K562 (cell line): ENCODE measurements around the gene ANO2. TPM values are rescaled to one million over a fixed set of nuclear protein-coding genes. Genes with fewer than 3 reads are reported as not detected.

Experiments used
- CBX5 ChIP-seq: IDR thresholded peaks from 2 replicates; pipeline ENCODE4 v1.6.1; 2014; ENCODE audit warnings: low read depth, borderline replicate concordance
- DNMT1 ChIP-seq: fragments of 450-650 bp; IDR thresholded peaks from 2 replicates; pipeline ENCODE4 v1.6.1; 2016; ENCODE audit warnings: antibody characterized with exemption, mild to moderate bottlenecking
- FOXJ3 ChIP-seq: sonication (generic); formaldehyde crosslinking; IDR thresholded peaks from 2 replicates; pipeline ENCODE4 v1.4.0; 2020; ENCODE audit warnings: mild to moderate bottlenecking, missing genetic modification reagents
- MECOM ChIP-seq: fragments of 250-450 bp; sonication (Bioruptor Pico); IDR thresholded peaks from 2 replicates; pipeline ENCODE4 v1.8.0; 2022; ENCODE audit warnings: inconsistent platforms
- MTA2 ChIP-seq: fragments of 450-650 bp; IDR thresholded peaks from 2 replicates; pipeline ENCODE4 v1.6.1; 2016; ENCODE audit warnings: low read depth
- NR3C1 ChIP-seq: sonication (generic); formaldehyde crosslinking; IDR thresholded peaks from 2 replicates; pipeline ENCODE4 v1.8.1; 2022; ENCODE audit warnings: missing genetic modification reagents
- RBM15 ChIP-seq: fragments of 200-400 bp; formaldehyde crosslinking; IDR thresholded peaks from 2 replicates; pipeline ENCODE4 v1.6.1; 2018; ENCODE audit warnings: mild to moderate bottlenecking, low read length, moderate library complexity; ENCODE audit not compliant: insufficient read depth
- TFAM ChIP-seq: fragments of 250-450 bp; sonication (Bioruptor Pico); conservative IDR thresholded peaks from 2 replicates; pipeline ENCODE4 v1.5.0; 2021; ENCODE audit warnings: mild to moderate bottlenecking, moderate library complexity
- ZFP36 ChIP-seq: fragments of 150-350 bp; IDR thresholded peaks from 2 replicates; pipeline ENCODE4 v1.6.1; 2018; ENCODE audit warnings: low read length, low read depth; ENCODE audit not compliant: partially characterized antibody
- ZNF583 ChIP-seq: fragments of 250-450 bp; sonication (Bioruptor Pico); IDR thresholded peaks from 2 replicates; pipeline ENCODE4 v1.4.0; 2020
- polyA plus RNA-seq, 8 experiments: library from polyadenylated mRNA; depleted of rRNA in 4 of 8; stranded (reverse) in 5 of 8; unstranded in 3 of 8; fragments of >200 nt; fragmentation: Nextera tagmentation in 2 of 8; fragmentation: Illumina TruSeq in 1 of 8; extraction: Ambion mirVana in 2 of 8; extraction: Trizol in 1 of 8; gene quantifications; 2 replicates each; pipeline versions ENCODE4 v1.2.1 to v1.2.3, GENCODE V29; 2011 to 2014; ENCODE audit warnings: inconsistent platforms in 1 of 8, missing spikeins in 1 of 8
- total RNA-seq, 7 experiments: library from RNA; depleted of rRNA in 6 of 7; stranded (reverse); fragments of >200 nt in 6 of 7; fragmentation: Illumina TruSeq in 2 of 7; extraction: Trizol in 2 of 7; gene quantifications; 2 replicates each; pipeline versions ENCODE4 v1.2.1 to v1.2.3, GENCODE V29; 2011 to 2021; ENCODE audit warnings: low replicate concordance in 1 of 7
- TF ChIP-seq, protein P1 (sequence below), 2 experiments: fragments of 450-650 bp in 1 of 2; sonication (generic) in 1 of 2; formaldehyde crosslinking in 1 of 2; IDR thresholded peaks; 2 replicates each; pipeline versions ENCODE4 v1.7.1 to v1.9.0; 2016 to 2022; ENCODE audit warnings: inconsistent platforms in 1 of 2, mild to moderate bottlenecking in 1 of 2, missing genetic modification reagents in 1 of 2
- TF ChIP-seq, protein P2 (sequence below): fragments of 450-650 bp; IDR thresholded peaks from 2 replicates; pipeline ENCODE4 v1.7.1; 2018; ENCODE audit warnings: mild to moderate bottlenecking, low read depth; ENCODE audit not compliant: partially characterized antibody
- TF ChIP-seq, protein P3 (sequence below), 2 experiments: IDR thresholded peaks; 2 replicates each; pipeline ENCODE4 v1.6.1; 2012; ENCODE audit warnings: improper control_type of control experiment in 2 of 2, low read depth in 2 of 2, low read length in 2 of 2, borderline replicate concordance in 1 of 2

The ANO2 gene
- total and polyA plus RNA-seq, 9 of the 15 experiments (the other 6 are each of a cell fraction or from before 2014, with no cell fraction given), result 0.64 TPM; not detected in 8

DNA sequence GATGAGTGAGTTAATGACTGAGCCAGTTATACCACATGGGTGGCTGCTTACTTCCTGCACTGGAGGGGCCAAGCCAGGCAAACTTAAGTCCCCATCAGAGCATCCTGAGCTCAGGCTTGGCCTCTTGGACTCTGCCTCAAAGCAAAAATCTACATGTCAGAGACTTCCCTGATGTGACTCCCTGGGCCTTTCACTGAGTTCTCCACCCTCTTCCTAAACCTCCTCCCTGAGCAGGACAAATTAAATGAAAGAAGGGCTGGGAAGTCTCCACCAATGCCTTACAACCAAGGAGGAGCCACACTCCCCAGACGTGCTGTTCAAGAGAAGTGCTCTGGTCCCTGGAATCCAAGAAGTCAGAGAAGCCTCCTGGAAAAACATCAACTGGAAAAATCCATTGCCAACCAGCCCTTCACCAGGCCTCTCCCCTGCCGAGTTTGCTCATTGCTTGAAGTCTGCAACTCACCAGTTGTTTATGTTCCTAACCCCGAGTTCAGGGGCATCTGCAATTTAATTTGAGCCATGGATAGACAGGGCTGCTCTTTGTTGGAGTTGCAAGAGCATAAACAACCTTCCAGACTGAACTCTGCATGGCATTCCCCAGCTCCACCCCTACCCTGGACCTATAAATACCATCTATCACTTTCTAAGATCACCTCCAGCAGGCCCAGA lies 160.5 kb downstream of the ANO2 start (continued):
- TF ChIP-seq, protein P1, sequence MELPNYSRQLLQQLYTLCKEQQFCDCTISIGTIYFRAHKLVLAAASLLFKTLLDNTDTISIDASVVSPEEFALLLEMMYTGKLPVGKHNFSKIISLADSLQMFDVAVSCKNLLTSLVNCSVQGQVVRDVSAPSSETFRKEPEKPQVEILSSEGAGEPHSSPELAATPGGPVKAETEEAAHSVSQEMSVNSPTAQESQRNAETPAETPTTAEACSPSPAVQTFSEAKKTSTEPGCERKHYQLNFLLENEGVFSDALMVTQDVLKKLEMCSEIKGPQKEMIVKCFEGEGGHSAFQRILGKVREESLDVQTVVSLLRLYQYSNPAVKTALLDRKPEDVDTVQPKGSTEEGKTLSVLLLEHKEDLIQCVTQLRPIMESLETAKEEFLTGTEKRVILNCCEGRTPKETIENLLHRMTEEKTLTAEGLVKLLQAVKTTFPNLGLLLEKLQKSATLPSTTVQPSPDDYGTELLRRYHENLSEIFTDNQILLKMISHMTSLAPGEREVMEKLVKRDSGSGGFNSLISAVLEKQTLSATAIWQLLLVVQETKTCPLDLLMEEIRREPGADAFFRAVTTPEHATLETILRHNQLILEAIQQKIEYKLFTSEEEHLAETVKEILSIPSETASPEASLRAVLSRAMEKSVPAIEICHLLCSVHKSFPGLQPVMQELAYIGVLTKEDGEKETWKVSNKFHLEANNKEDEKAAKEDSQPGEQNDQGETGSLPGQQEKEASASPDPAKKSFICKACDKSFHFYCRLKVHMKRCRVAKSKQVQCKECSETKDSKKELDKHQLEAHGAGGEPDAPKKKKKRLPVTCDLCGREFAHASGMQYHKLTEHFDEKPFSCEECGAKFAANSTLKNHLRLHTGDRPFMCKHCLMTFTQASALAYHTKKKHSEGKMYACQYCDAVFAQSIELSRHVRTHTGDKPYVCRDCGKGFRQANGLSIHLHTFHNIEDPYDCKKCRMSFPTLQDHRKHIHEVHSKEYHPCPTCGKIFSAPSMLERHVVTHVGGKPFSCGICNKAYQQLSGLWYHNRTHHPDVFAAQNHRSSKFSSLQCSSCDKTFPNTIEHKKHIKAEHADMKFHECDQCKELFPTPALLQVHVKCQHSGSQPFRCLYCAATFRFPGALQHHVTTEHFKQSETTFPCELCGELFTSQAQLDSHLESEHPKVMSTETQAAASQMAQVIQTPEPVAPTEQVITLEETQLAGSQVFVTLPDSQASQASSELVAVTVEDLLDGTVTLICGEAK (IDR thresholded peaks at IDR 0.05), result no peak
- TF ChIP-seq, protein P1 (CRISPR knock-in tag; IDR thresholded peaks at IDR 0.05), result no peak
- no peak for TF ChIP-seq RBM15
- TF ChIP-seq TFAM (CRISPR knock-in tag), result no peak
- TF ChIP-seq, protein P2, sequence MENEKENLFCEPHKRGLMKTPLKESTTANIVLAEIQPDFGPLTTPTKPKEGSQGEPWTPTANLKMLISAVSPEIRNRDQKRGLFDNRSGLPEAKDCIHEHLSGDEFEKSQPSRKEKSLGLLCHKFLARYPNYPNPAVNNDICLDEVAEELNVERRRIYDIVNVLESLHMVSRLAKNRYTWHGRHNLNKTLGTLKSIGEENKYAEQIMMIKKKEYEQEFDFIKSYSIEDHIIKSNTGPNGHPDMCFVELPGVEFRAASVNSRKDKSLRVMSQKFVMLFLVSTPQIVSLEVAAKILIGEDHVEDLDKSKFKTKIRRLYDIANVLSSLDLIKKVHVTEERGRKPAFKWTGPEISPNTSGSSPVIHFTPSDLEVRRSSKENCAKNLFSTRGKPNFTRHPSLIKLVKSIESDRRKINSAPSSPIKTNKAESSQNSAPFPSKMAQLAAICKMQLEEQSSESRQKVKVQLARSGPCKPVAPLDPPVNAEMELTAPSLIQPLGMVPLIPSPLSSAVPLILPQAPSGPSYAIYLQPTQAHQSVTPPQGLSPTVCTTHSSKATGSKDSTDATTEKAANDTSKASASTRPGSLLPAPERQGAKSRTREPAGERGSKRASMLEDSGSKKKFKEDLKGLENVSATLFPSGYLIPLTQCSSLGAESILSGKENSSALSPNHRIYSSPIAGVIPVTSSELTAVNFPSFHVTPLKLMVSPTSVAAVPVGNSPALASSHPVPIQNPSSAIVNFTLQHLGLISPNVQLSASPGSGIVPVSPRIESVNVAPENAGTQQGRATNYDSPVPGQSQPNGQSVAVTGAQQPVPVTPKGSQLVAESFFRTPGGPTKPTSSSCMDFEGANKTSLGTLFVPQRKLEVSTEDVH, result no peak
- no peak for TF ChIP-seq DNMT1
- no peak for TF ChIP-seq NR3C1 (CRISPR knock-in tag)
- no peak for TF ChIP-seq ZFP36
- no peak for TF ChIP-seq MECOM
- no peak for TF ChIP-seq MTA2
- TF ChIP-seq FOXJ3, result no peak
- TF ChIP-seq CBX5, result no peak
- TF ChIP-seq, protein P3, sequence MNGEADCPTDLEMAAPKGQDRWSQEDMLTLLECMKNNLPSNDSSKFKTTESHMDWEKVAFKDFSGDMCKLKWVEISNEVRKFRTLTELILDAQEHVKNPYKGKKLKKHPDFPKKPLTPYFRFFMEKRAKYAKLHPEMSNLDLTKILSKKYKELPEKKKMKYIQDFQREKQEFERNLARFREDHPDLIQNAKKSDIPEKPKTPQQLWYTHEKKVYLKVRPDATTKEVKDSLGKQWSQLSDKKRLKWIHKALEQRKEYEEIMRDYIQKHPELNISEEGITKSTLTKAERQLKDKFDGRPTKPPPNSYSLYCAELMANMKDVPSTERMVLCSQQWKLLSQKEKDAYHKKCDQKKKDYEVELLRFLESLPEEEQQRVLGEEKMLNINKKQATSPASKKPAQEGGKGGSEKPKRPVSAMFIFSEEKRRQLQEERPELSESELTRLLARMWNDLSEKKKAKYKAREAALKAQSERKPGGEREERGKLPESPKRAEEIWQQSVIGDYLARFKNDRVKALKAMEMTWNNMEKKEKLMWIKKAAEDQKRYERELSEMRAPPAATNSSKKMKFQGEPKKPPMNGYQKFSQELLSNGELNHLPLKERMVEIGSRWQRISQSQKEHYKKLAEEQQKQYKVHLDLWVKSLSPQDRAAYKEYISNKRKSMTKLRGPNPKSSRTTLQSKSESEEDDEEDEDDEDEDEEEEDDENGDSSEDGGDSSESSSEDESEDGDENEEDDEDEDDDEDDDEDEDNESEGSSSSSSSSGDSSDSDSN (IDR thresholded peaks at IDR 0.05; ENCODE audit: borderline replicate concordance in 1 of 2, low read depth in 2 of 2, low read length in 2 of 2), result no peak
- TF ChIP-seq ZNF583 (CRISPR knock-in tag), result no peak
